Gastroesophageal sphincter (tissue), 4 donors: ENCODE data around the gene MYCL. TPM values are rescaled to one million over a fixed set of nuclear protein-coding genes. Genes with fewer than 3 reads are reported as not detected.

ENCODE experiments used
- ATAC-seq: fragments of 150-250 bp; one replicate; pipeline ENCODE4 v1.9.1; 2016; ENCODE audit warnings: mild to moderate bottlenecking, moderate library complexity
- H3K27ac ChIP-seq, 4 donors: fragments of 200-600 bp; sonication (generic) in 3 of 4; 1 replicate in 3 of 4; 2 replicates in 1 of 4; pipeline ENCODE4 v1.5.1; 2016 to 2019
- H3K27me3 ChIP-seq: fragments of 200-600 bp; sonication (generic); one replicate; pipeline ENCODE4 v1.5.1; 2019
- H3K36me3 ChIP-seq, 2 donors: fragments of 200-600 bp; sonication (generic); one replicate each; pipeline ENCODE4 v1.5.1; 2019; ENCODE audit warnings: control low read depth in 1 of 2
- H3K4me1 ChIP-seq, 3 donors: fragments of 200-600 bp; sonication (generic); 1 replicate in 2 of 3; 2 replicates in 1 of 3; pipeline ENCODE4 v1.5.1; 2016 to 2019; ENCODE audit warnings: control low read depth in 2 of 3
- H3K4me3 ChIP-seq, 2 donors: fragments of 200-600 bp; sonication (generic); one replicate each; pipeline ENCODE4 v1.5.1; 2019; ENCODE audit warnings: mild to moderate bottlenecking in 1 of 2, moderate library complexity in 1 of 2
- H3K9me3 ChIP-seq, 3 donors: fragments of 200-600 bp; sonication (generic); one replicate each; pipeline ENCODE4 v1.5.1; 2017 to 2019; ENCODE audit warnings: control low read depth in 2 of 3
- EP300 ChIP-seq: sonication (generic); formaldehyde crosslinking; IDR thresholded peaks from one replicate; pipeline ENCODE4 v1.6.1; 2017; ENCODE audit warnings: antibody characterized with exemption, mild to moderate bottlenecking
- POLR2A ChIP-seq, 2 donors: fragments of 450-650 bp; IDR thresholded peaks; one replicate each; pipeline ENCODE4 v1.6.1; 2017; ENCODE audit warnings: antibody characterized with exemption in 2 of 2, mild to moderate bottlenecking in 2 of 2, moderate library complexity in 1 of 2
- POLR2AphosphoS5 ChIP-seq: sonication (generic); formaldehyde crosslinking; IDR thresholded peaks from one replicate; pipeline ENCODE4 v1.6.1; 2017; ENCODE audit warnings: antibody characterized with exemption
- WGBS, 2 donors: methylation state at CpG; one replicate each; pipeline ENCODE4 v1.1.5; 2018; ENCODE audit warnings: low coverage in 1 of 2; 5-methylcytosine and 5-hydroxymethylcytosine counted together
- total RNA-seq, 4 donors: library from RNA; depleted of rRNA; stranded (reverse); fragments of >200 nt; gene quantifications; one replicate each; pipeline ENCODE4 v1.1.0, GENCODE V29; 2016
- TF ChIP-seq, protein P1 (sequence below), 4 experiments: fragments of 200-600 bp in 2 of 4; fragments of 450-650 bp in 2 of 4; sonication (generic) in 1 of 4; IDR thresholded peaks; one replicate each; pipeline ENCODE4 v1.5.1; 2017 to 2019; ENCODE audit warnings: antibody characterized with exemption in 4 of 4, mild to moderate bottlenecking in 2 of 4, moderate library complexity in 2 of 4

The MYCL gene
- total RNA-seq, 4 donors from 2014 or later, result 0.27 to 1.2 (median 0.69) TPM; not detected in 1

DNA sequence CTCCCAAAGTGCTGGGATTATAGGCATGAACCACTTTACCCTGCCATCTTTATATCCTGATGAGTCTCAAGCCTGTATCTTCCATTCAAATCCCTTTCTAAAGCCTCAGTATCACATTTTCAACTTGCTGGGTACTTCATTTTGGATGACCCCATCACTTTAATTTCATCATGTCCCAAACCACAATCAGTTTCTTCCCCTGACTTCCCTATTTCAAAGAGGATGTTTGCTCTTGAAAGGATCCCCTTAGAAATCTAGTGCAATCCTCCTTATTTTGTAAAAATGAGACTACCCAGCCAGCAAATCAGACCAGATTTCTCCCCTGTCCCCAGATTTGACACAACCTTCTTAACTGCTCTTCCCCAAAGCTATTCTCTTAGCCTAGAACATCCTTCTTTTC lies 11.4 kb downstream of the MYCL start:
- H3K4me3 ChIP-seq, result no peak overlapping the region
- peaks cover 0 to 15% (median 0%) of the 10 kb centered on the region in 3 donors for H3K4me1 ChIP-seq
- H3K27me3 ChIP-seq, result no peaks in the 10 kb centered on the region
- TF ChIP-seq EP300 (no peak), POLR2A (IDR thresholded peaks at IDR 0.05) (no peak), POLR2AphosphoS5 (no peak)
- TF ChIP-seq, protein P1, sequence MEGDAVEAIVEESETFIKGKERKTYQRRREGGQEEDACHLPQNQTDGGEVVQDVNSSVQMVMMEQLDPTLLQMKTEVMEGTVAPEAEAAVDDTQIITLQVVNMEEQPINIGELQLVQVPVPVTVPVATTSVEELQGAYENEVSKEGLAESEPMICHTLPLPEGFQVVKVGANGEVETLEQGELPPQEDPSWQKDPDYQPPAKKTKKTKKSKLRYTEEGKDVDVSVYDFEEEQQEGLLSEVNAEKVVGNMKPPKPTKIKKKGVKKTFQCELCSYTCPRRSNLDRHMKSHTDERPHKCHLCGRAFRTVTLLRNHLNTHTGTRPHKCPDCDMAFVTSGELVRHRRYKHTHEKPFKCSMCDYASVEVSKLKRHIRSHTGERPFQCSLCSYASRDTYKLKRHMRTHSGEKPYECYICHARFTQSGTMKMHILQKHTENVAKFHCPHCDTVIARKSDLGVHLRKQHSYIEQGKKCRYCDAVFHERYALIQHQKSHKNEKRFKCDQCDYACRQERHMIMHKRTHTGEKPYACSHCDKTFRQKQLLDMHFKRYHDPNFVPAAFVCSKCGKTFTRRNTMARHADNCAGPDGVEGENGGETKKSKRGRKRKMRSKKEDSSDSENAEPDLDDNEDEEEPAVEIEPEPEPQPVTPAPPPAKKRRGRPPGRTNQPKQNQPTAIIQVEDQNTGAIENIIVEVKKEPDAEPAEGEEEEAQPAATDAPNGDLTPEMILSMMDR (IDR thresholded peaks at IDR 0.05), result no peak
- H3K36me3 ChIP-seq, result no peaks in the 10 kb centered on the region
- H3K27ac ChIP-seq, result no peak overlapping the region
- H3K9me3 ChIP-seq, result no peaks in the 10 kb centered on the region
- ATAC-seq, result no peak

DNA sequence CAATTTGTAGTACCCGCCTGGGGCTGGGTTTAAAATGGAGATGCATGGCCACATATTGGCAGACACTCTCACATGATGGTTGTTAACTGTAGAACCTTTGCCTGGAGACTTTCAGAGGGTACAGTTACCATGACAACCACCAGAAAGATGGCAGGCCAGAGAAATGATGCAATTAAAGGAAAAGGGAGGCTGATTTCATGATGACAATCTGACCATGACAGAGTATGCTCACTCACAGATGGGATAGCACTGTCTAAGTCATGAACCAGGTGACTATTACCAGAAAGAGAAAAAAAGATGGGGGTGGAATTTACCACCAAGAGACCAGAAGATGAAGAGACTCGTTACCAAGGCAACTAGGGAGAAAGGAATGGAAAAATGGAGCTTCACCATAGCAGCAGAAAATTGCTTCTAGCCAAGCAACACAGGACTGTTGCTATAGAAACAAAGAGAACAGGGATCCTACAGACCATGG lies 14.9 kb downstream of the MYCL start:
- H3K4me1 ChIP-seq, result peaks cover 0 to 17% (median 7%) of the 10 kb centered on the region in 3 donors
- TF ChIP-seq, protein P1 (IDR thresholded peaks at IDR 0.05), result no peak
- no peak for TF ChIP-seq EP300
- TF ChIP-seq POLR2A (IDR thresholded peaks at IDR 0.05), result no peak
- TF ChIP-seq POLR2AphosphoS5, result no peak
- ATAC-seq, result no peak
- H3K4me3 ChIP-seq, result no peak overlapping the region
- H3K36me3 ChIP-seq, result no peaks in the 10 kb centered on the region
- H3K27ac ChIP-seq, result no peak overlapping the region
- no peaks in the 10 kb centered on the region for H3K9me3 ChIP-seq
- WGBS, 2 donors, result 76 to 89% methylated on average over 1 to 2 of the region's 2 CpGs
- no peaks in the 10 kb centered on the region for H3K27me3 ChIP-seq

DNA sequence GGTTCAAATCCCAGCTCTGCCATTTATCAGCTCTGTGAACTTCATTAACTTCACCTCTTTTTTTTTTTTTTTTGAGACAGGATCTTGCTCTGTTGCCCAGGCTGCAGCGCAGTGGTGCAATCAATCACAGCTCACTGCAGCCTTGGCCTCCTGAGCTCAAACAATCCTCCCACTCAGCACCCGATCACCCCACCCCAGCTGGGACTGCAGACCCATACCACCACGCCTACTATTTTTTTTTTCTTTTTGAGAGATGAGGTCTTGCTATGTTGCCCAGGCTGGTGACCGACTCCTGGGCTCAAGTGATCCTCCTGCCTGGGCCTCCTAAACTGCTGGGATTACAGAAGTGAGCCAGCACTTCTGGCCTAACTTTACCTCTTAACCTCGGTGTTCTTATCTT lies 16.2 kb downstream of the MYCL start:
- no peaks in the 10 kb centered on the region for H3K27me3 ChIP-seq
- H3K9me3 ChIP-seq, result no peaks in the 10 kb centered on the region
- no peaks in the 10 kb centered on the region for H3K36me3 ChIP-seq
- no peak overlapping the region for H3K27ac ChIP-seq
- H3K4me1 ChIP-seq, result peaks cover 0 to 30% (median 7%) of the 10 kb centered on the region in 3 donors
- H3K4me3 ChIP-seq, result no peak overlapping the region
- WGBS, 2 donors, result 77 to 90% methylated on average over 3 to 4 of the region's 5 CpGs
- no peak for TF ChIP-seq POLR2AphosphoS5
- no peak for TF ChIP-seq POLR2A (IDR thresholded peaks at IDR 0.05)
- TF ChIP-seq, protein P1 (IDR thresholded peaks at IDR 0.05), result no peak
- no peak for TF ChIP-seq EP300
- ATAC-seq, result no peak

DNA sequence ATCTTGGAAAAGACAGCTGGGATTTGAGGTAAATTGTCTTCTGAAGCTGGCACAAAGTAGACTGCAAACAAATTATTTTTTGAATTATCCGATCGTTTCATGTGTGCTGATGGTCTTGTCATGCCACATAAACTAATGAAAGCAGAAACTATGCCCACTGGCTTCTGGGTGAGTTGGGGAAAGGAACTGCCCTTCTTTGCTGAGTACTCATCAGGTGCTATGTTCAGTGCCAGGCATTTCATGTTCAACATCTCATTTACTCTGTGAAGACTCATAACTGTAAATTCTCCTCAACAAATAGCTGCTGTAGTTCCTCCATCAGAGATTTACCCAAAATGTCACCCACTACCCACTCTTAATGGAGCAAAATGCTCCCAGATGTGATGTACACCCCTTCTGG lies 19.6 kb downstream of the MYCL start:
- Histone ChIP-seq H3K27me3 (no peaks in the 10 kb centered on the region), H3K4me3 (peak overlapping the region; percentile 64 to 97), H3K4me1 (peaks cover 6 to 58% (median 17%) of the 10 kb centered on the region in 3 donors), H3K36me3 (no peaks in the 10 kb centered on the region), H3K9me3 (no peaks in the 10 kb centered on the region), H3K27ac (no peak overlapping the region)
- ATAC-seq, result no peak
- WGBS, 2 donors, result 50 to 51% methylated on average over 2 of the region's 2 CpGs
- TF ChIP-seq POLR2AphosphoS5 (no peak), POLR2A (IDR thresholded peaks at IDR 0.05) (no peak), EP300 (no peak)
- TF ChIP-seq, protein P1 (IDR thresholded peaks at IDR 0.05), result no peak
